Bone marrow (tissue), 2 donors: ENCODE data around the gene TNFRSF21.
"Not testable (repeated sequence)": the region's sequence is repeated elsewhere in the genome, so short reads cannot be mapped to it uniquely, and the experiment has no call there.

ENCODE experiments used
- DNase-seq, 2 donors: peaks; one replicate each; lab custom pipeline; 2025; lab: John Stamatoyannopoulos, UW

The TNFRSF21 gene

GRCh38 chr6:47323321-47323720 is 13.6 kb upstream of the TNFRSF21 start:
- DNase-seq = no peak

- peak in 1 of 2 donors; percentile 70 for DNase-seq
Observed at GRCh38 chr6:47321577-47321976, 11.9 kb upstream of the TNFRSF21 start.

GRCh38 chr6:47319867-47320266 is 10.2 kb upstream of the TNFRSF21 start:
- DNase-seq = no peak

- DNase-seq = no peak
Observed at GRCh38 chr6:47319382-47319781, 9.7 kb upstream of the TNFRSF21 start.

- DNase-seq = no peak
Observed at GRCh38 chr6:47318236-47318989, 8.7 kb upstream of the TNFRSF21 start.

- not testable (repeated sequence) for DNase-seq
Observed at GRCh38 chr6:47315181-47315580, 5.5 kb upstream of the TNFRSF21 start.

GRCh38 chr6:47310131-47310480 is 401 bp upstream of the TNFRSF21 start:
- DNase-seq = no peak

GRCh38 chr6:47308552-47309290 is 984 bp downstream of the TNFRSF21 start:
- DNase-seq = peak in 1 of 2 donors; percentile 46

- DNase-seq = no peak
Observed at GRCh38 chr6:47308198-47308517, 1.5 kb downstream of the TNFRSF21 start.

GRCh38 chr6:47307362-47308197 is 2.1 kb downstream of the TNFRSF21 start:
- no peak for DNase-seq

- DNase-seq = no peak
Observed at GRCh38 chr6:47306887-47307286, 2.8 kb downstream of the TNFRSF21 start.

GRCh38 chr6:47303861-47304260 is 5.8 kb downstream of the TNFRSF21 start:
- DNase-seq = no peak

GRCh38 chr6:47303342-47303741 is 6.4 kb downstream of the TNFRSF21 start:
- no peak for DNase-seq

- no peak for DNase-seq
Observed at GRCh38 chr6:47302043-47302442, 7.7 kb downstream of the TNFRSF21 start.

- no peak for DNase-seq
Observed at GRCh38 chr6:47301441-47301840, 8.3 kb downstream of the TNFRSF21 start.

- DNase-seq = no peak
Observed at GRCh38 chr6:47300417-47300816, 9.3 kb downstream of the TNFRSF21 start.

GRCh38 chr6:47299965-47300364 is 9.7 kb downstream of the TNFRSF21 start:
- no peak for DNase-seq

- DNase-seq = no peak
Observed at GRCh38 chr6:47298475-47298874, 11.2 kb downstream of the TNFRSF21 start.

- DNase-seq = no peak
Observed at GRCh38 chr6:47294990-47295389, 14.7 kb downstream of the TNFRSF21 start.

GRCh38 chr6:47292944-47293343 is 16.8 kb downstream of the TNFRSF21 start:
- DNase-seq = no peak

- DNase-seq = no peak
Observed at GRCh38 chr6:47292027-47292426, 17.7 kb downstream of the TNFRSF21 start.

GRCh38 chr6:47290124-47290834 is 19.4 kb downstream of the TNFRSF21 start:
- DNase-seq = no peak
